Neural progenitor cell (in vitro differentiated cells): Measurements from ENCODE around the gene LRP1. TPM values are rescaled to one million over a fixed set of nuclear protein-coding genes. Genes with fewer than 3 reads are reported as not detected.
A peak's percentile ranks its signal among the peaks of the same experiment; 100 is the strongest.

Source experiments
- DNase-seq: peaks from one replicate; pipeline ENCODE4 v3.0.0-alpha.2; 2016; ENCODE audit warnings: low spot score
- H2AFZ ChIP-seq: fragments of 200-600 bp; sonication (generic); replicated peaks from 2 replicates; pipeline ENCODE4 v1.6.1; 2016; ENCODE audit warnings: antibody characterized with exemption
- H3F3A ChIP-seq: fragments of 200-600 bp; sonication (generic); 2 replicates; pipeline ENCODE4 v1.6.1; 2016; ENCODE audit warnings: antibody characterized with exemption, low read depth
- H3K27ac ChIP-seq: fragments of 200-600 bp; sonication (generic); 2 replicates; pipeline ENCODE4 v1.5.1; 2016; ENCODE audit warnings: mild to moderate bottlenecking
- H3K27me3 ChIP-seq: fragments of 200-600 bp; sonication (generic); 2 replicates; pipeline ENCODE4 v1.6.1; 2016; ENCODE audit warnings: mild to moderate bottlenecking, moderate library complexity
- H3K36me3 ChIP-seq: fragments of 200-600 bp; sonication (generic); 2 replicates; pipeline ENCODE4 v1.5.1; 2016
- H3K4me1 ChIP-seq: fragments of 200-600 bp; sonication (generic); 2 replicates; pipeline ENCODE4 v1.6.1; 2016; ENCODE audit warnings: mixed run types
- H3K4me2 ChIP-seq: fragments of 200-600 bp; sonication (generic); 2 replicates; pipeline ENCODE4 v1.6.1; 2016
- H3K4me3 ChIP-seq: fragments of 200-600 bp; sonication (generic); 2 replicates; pipeline ENCODE4 v1.5.1; 2016
- H3K79me2 ChIP-seq: fragments of 200-600 bp; sonication (generic); 2 replicates; pipeline ENCODE4 v1.6.1; 2016; ENCODE audit warnings: low read depth
- H3K9ac ChIP-seq: fragments of 200-600 bp; sonication (generic); 2 replicates; pipeline ENCODE4 v1.6.1; 2016
- H3K9me3 ChIP-seq: fragments of 200-600 bp; sonication (generic); 2 replicates; pipeline ENCODE4 v1.5.1; 2016; ENCODE audit warnings: low read depth
- H4K20me1 ChIP-seq: fragments of 200-600 bp; sonication (generic); 2 replicates; pipeline ENCODE4 v1.6.1; 2016; ENCODE audit warnings: low read depth
- H3K27ac Mint-ChIP-seq: 3 replicates; pipeline ENCODE4 v1.8.0; 2021; ENCODE audit warnings: mixed read lengths
- H3K27me3 Mint-ChIP-seq: 2 replicates; pipeline ENCODE4 v1.8.0; 2022; ENCODE audit warnings: low read depth, mild to moderate bottlenecking, inconsistent platforms, moderate library complexity, mixed read lengths; ENCODE audit not compliant: insufficient read depth
- H3K36me3 Mint-ChIP-seq: 3 replicates; pipeline ENCODE4 v1.8.0; 2021; ENCODE audit warnings: mixed read lengths
- H3K4me1 Mint-ChIP-seq: 3 replicates; pipeline ENCODE4 v1.8.0; 2021; ENCODE audit warnings: mixed read lengths
- H3K4me3 Mint-ChIP-seq: 3 replicates; pipeline ENCODE4 v1.8.0; 2021; ENCODE audit warnings: mild to moderate bottlenecking, moderate library complexity, mixed read lengths
- H3K9me3 Mint-ChIP-seq: 3 replicates; pipeline ENCODE4 v1.8.0; 2020; ENCODE audit warnings: mixed read lengths
- CTCF ChIP-seq: fragments of 200-600 bp; sonication (generic); IDR thresholded peaks from 2 replicates; pipeline ENCODE4 v1.5.1; 2017; ENCODE audit warnings: antibody characterized with exemption, mild to moderate bottlenecking
- EZH2 ChIP-seq: fragments of 200-600 bp; sonication (generic); IDR thresholded peaks from 2 replicates; pipeline ENCODE4 v1.6.1; 2017; ENCODE audit warnings: antibody characterized with exemption, mild to moderate bottlenecking, moderate library complexity
- EZH2phosphoT487 ChIP-seq: fragments of 200-600 bp; sonication (generic); IDR thresholded peaks from 2 replicates; pipeline ENCODE4 v1.6.1; 2017; ENCODE audit warnings: antibody characterized with exemption
- total RNA-seq: library from RNA; depleted of rRNA; stranded (reverse); fragments of >200 nt; gene quantifications from 2 replicates; pipeline ENCODE4 v1.2.3, GENCODE V29; 2015; ENCODE audit warnings: low replicate concordance

LRP1 gene
- total RNA-seq, 1 donor from 2014 or later: 13.9 TPM

GRCh38 chr12:57212701-57213057, 84.4 kb downstream of the LRP1 start:
- no peak for DNase-seq
- H3K9me3 Mint-ChIP-seq: peaks cover 2% of the 10 kb centered on the region
- no peak for TF ChIP-seq EZH2
- TF ChIP-seq CTCF: no peak
- no peak for TF ChIP-seq EZH2phosphoT487
- peaks cover 36% of the 10 kb centered on the region for H3K27me3 Mint-ChIP-seq
- Histone ChIP-seq H3K9ac (no peak overlapping the region), H3K79me2 (no peaks in the 10 kb centered on the region), H3K9me3 (no peaks in the 10 kb centered on the region), H3F3A (peaks cover 33% of the 10 kb centered on the region), H3K27me3 (peaks cover 43% of the 10 kb centered on the region), H3K36me3 (no peaks in the 10 kb centered on the region), H3K4me2 (no peak overlapping the region), H3K27ac (no peak overlapping the region), H4K20me1 (peaks cover 44% of the 10 kb centered on the region), H3K4me3 (no peak overlapping the region), H3K4me1 (peaks cover 26% of the 10 kb centered on the region), H2AFZ (no peak overlapping the region)
- H3K36me3 Mint-ChIP-seq: peaks cover 9% of the 10 kb centered on the region
- peaks cover 31% of the 10 kb centered on the region for H3K4me1 Mint-ChIP-seq
- H3K27ac Mint-ChIP-seq: no peak overlapping the region
- no peak overlapping the region for H3K4me3 Mint-ChIP-seq

DNA sequence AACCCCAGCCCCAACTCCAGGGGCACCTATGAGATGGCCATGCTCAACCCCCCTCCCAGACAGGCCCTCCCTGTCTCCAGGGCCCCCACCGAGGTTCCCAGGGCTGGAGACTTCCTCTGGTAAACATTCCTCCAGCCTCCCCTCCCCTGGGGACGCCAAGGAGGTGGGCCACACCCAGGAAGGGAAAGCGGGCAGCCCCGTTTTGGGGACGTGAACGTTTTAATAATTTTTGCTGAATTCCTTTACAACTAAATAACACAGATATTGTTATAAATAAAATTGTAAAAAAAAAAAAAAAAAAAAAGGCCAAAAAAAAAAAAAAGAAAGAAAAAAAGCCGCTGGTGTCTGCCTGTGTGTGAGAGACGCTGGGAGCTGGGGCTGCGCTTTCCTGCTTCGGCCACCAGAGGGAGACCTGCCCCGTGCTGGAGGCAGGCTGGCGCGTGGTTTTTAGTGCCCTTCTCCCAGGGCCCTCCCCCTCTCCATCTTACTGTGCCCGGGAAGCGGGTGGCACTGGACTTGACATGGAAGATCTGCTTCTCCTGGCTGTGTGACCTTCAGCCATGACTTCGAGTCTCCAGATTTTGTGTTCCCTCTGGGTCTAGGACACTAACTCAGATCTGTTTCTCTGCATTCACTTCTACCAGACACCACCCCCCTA, 84.9 kb downstream of the LRP1 start:
- Histone ChIP-seq H3K4me3 (no peak overlapping the region), H3K4me1 (peaks cover 31% of the 10 kb centered on the region), H3K79me2 (no peaks in the 10 kb centered on the region), H3K27me3 (peaks cover 48% of the 10 kb centered on the region), H2AFZ (no peak overlapping the region), H3F3A (peaks cover 38% of the 10 kb centered on the region), H3K36me3 (no peaks in the 10 kb centered on the region), H3K27ac (no peak overlapping the region), H3K9me3 (no peaks in the 10 kb centered on the region), H4K20me1 (peaks cover 48% of the 10 kb centered on the region), H3K4me2 (no peak overlapping the region), H3K9ac (no peak overlapping the region)
- Mint-ChIP-seq H3K27ac (no peak overlapping the region), H3K9me3 (peaks cover 2% of the 10 kb centered on the region), H3K4me3 (peak overlapping the region; percentile 45), H3K4me1 (peaks cover 31% of the 10 kb centered on the region), H3K27me3 (peaks cover 41% of the 10 kb centered on the region), H3K36me3 (peaks cover 8% of the 10 kb centered on the region)
- DNase-seq: peak; percentile 84
- TF ChIP-seq EZH2phosphoT487 (no peak), CTCF (peak; percentile 85)

DNA sequence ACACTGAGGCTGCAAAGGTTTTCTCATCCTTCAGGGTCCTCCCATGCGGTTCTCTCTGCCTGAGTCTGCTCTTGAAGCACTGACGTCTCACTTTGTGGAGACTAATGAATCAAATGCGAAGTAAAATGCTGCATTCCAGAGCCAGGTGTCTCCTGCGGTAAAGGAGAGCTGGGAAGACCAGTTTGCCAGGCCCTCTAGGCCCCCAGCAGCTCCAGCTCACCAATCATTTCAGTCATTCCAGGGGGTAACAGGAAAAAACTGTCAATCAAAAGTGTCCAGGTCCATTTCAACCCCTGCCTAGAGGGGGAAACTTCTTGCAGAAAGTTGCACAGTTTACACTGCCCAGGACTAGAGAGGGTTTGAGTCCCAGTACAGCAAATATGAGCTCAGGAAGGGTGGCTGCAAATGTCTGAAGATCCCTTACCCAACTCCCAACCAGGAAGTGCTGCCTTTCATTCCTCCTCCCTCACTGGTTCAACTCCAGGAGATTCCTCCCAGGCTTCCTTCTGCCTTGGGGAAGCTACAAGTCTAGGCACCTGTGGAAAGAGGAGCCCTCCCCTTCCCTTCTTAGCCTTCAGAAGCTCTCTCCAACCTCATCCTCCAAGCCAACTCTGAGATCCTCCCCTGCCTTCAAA, 85.6 kb downstream of the LRP1 start:
- no peak for TF ChIP-seq EZH2
- no peak for TF ChIP-seq CTCF
- TF ChIP-seq EZH2phosphoT487: no peak
- Mint-ChIP-seq H3K4me3 (peak overlapping the region; percentile 52), H3K36me3 (peaks cover 10% of the 10 kb centered on the region), H3K27ac (no peak overlapping the region), H3K27me3 (peaks cover 47% of the 10 kb centered on the region), H3K9me3 (peaks cover 2% of the 10 kb centered on the region), H3K4me1 (peaks cover 37% of the 10 kb centered on the region)
- Histone ChIP-seq H2AFZ (no peak overlapping the region), H4K20me1 (peaks cover 53% of the 10 kb centered on the region), H3K79me2 (no peaks in the 10 kb centered on the region), H3K27me3 (peaks cover 55% of the 10 kb centered on the region), H3K4me1 (peaks cover 33% of the 10 kb centered on the region), H3K27ac (no peak overlapping the region), H3F3A (peaks cover 43% of the 10 kb centered on the region), H3K9ac (no peak overlapping the region), H3K4me2 (no peak overlapping the region), H3K4me3 (no peak overlapping the region), H3K9me3 (no peaks in the 10 kb centered on the region), H3K36me3 (no peaks in the 10 kb centered on the region)
- DNase-seq: no peak
